ENCODE data around the gene MEA1. TPM values are rescaled to one million over a fixed set of nuclear protein-coding genes. Genes with fewer than 3 reads are reported as not detected.
"Not testable (repeated sequence)": the region's sequence is repeated elsewhere in the genome, so short reads cannot be mapped to it uniquely, and the experiment has no call there.

Gene MEA1
- total and polyA plus RNA-seq, 4 experiments from 2014 or later = 36.2 to 110 (median 60.5) TPM

DNA sequence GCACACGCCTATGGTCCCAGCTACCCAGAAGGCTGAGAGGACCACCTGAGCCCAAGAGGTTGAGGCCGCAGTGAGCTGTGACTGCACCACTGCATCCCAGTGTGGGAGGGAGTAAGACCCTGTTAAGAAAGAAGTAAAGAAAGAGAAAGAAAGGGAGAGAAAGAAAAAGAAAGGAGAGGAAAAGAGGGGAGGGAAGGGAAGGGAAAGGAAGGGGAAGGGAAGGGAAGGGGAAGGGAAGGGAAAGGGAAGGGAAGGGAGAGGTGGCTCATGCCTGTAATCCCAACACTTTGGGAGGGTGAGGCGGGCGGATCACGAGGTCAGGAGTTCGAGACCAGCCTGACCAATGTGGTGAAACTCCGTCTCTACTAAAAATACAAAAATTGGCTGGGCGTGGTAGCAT, 27.7 kb upstream of the MEA1 start:
- intact Hi-C loops (cut with micrococcal nuclease); H3K4me3 Mint-ChIP-seq; H3K27me3 ChIP-seq (ENCODE audit: insufficient read depth, low read length); H3K27ac Mint-ChIP-seq; H3K4me1 ChIP-seq (ENCODE audit: insufficient read depth, low read length); H3K9me3 Mint-ChIP-seq; H3K27me3 Mint-ChIP-seq; CTCF ChIA-PET (ENCODE audit: partially characterized antibody); H3K27ac ChIP-seq (ENCODE audit: low read depth, low read length); DNase-seq; H3K4me3 ChIP-seq (ENCODE audit: low read length in 2 of 2); POLR2A ChIA-PET (ENCODE audit: partially characterized antibody); H3K9me3 ChIP-seq (ENCODE audit: control insufficient read depth in 1 of 2, low read length in 2 of 2); H3K4me1 Mint-ChIP-seq: not testable (repeated sequence)
- peaks cover 45% of the 10 kb centered on the region for H3K36me3 ChIP-seq (ENCODE audit: insufficient read depth, low read length)
- peaks cover 29 to 57% of the 10 kb centered on the region in 2 donors for H3K36me3 Mint-ChIP-seq

DNA sequence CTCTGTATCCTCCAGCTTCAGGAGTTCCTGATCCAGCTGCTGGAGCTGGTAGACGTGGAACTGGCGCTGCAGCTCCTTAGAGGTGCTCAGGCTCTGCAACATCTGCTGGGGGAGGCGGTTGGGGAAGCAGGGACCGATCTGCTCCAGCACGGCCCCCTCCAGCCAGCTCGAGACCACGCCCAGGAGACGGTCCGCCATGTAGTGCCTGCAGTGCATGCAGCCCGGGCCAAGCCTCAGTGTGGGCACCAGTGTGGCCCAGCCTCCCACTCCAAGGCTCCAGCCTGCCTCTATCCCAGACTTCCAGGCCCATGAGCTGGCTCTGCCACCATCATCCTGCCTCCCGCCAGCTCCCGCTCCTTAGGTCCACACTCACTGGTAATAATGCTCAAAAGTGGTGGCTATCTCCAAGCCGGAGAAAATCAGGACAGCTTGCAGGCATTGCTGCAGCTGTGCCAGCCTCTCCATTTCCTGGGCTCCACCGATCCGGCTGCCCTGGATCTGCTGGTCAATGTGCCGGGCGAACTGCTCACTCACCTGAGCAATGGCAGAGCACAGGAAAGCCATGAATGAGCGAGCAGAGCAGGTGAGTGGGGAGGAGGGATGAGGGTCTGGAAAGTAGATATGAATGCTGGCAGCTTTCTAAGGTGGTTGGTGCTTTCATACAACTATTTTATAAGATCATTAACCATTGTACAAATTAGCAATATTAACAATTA, 27.0 kb upstream of the MEA1 start:
- H3K36me3 ChIP-seq (ENCODE audit: insufficient read depth, low read length) = peaks cover 42% of the 10 kb centered on the region

DNA sequence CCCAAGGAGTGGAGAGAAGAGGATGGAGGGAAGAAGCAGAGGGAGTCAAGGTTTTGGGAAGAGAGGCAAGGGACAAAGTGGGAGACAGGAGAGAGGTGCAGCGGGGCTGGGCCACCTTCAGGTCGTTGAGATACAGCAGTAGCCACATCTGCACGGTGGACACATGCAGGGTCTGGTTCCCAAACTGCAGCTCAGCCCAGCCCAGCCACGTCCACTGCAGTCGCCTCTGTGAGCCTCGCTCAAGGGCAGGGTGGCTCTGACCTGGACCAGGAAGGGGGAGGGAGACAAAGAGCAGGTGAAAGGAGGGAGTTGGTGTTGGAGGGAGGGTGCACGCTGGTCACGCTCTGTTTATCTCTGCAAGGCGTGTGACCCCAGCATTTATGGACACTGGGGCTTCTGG, 25.0 kb upstream of the MEA1 start:
- peaks cover 39% of the 10 kb centered on the region for H3K36me3 ChIP-seq (ENCODE audit: insufficient read depth, low read length)

More for the DNA sequence above, 27.0 kb upstream of the MEA1 start:
- Mint-ChIP-seq H3K27ac (peak overlapping the region in 1 of 7 donors; percentile 22), H3K4me3 (no peak overlapping the region), H3K27me3 (no peaks in the 10 kb centered on the region), H3K4me1 (no peaks in the 10 kb centered on the region), H3K36me3 (peaks cover 26 to 52% of the 10 kb centered on the region in 2 donors), H3K9me3 (no peaks in the 10 kb centered on the region)
- H3K9me3 ChIP-seq (ENCODE audit: control insufficient read depth in 1 of 2, low read length in 2 of 2) = no peaks in the 10 kb centered on the region
- no peak overlapping the region for H3K27ac ChIP-seq (ENCODE audit: low read depth, low read length)
- no peaks in the 10 kb centered on the region for H3K4me1 ChIP-seq (ENCODE audit: insufficient read depth, low read length)
- H3K4me3 ChIP-seq (ENCODE audit: low read length in 2 of 2) = no peak overlapping the region
- POLR2A ChIA-PET (ENCODE audit: partially characterized antibody) = no interaction called here
- intact Hi-C loops (cut with micrococcal nuclease) = no loop called here
- CTCF ChIA-PET (ENCODE audit: partially characterized antibody) = no interaction called here
- no peak for DNase-seq
- H3K27me3 ChIP-seq (ENCODE audit: insufficient read depth, low read length) = no peaks in the 10 kb centered on the region

DNA sequence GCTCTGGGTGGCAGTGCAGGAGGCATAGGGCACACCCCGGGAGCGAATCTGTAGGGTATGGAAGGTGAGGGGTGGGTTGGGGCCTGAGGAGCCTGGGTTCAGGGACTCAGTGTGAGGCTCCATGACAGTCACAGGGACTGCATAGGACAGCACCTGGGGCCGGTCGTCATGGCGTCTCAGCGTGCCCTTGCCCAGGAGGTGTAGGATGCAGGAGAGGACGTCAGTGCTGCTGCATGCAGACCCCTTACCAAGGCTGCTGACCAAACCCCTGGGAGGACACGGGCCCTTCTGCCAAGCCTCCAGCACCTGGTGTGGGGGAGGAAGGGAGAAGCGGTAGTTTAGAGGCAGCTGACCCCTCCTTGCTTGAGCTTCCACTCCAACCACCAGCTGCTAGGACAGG, 24.0 kb upstream of the MEA1 start:
- H3K4me1 ChIP-seq (ENCODE audit: insufficient read depth, low read length) = no peaks in the 10 kb centered on the region
- no peak overlapping the region for H3K4me3 ChIP-seq (ENCODE audit: low read length in 2 of 2)
- Mint-ChIP-seq H3K36me3 (peaks cover 21 to 53% of the 10 kb centered on the region in 2 donors), H3K27me3 (no peaks in the 10 kb centered on the region), H3K27ac (peak overlapping the region in 1 of 7 donors; percentile 46), H3K4me3 (no peak overlapping the region), H3K4me1 (peaks cover 0 to 6% (median under 1%) of the 10 kb centered on the region in 4 donors), H3K9me3 (no peaks in the 10 kb centered on the region)
- H3K27me3 ChIP-seq (ENCODE audit: insufficient read depth, low read length) = no peaks in the 10 kb centered on the region
- no peaks in the 10 kb centered on the region for H3K9me3 ChIP-seq (ENCODE audit: control insufficient read depth in 1 of 2, low read length in 2 of 2)
- peaks cover 32% of the 10 kb centered on the region for H3K36me3 ChIP-seq (ENCODE audit: insufficient read depth, low read length)
- DNase-seq = no peak
- H3K27ac ChIP-seq (ENCODE audit: low read depth, low read length) = no peak overlapping the region
- intact Hi-C loops (cut with micrococcal nuclease) = no loop called here
- ChIA-PET POLR2A (ENCODE audit: partially characterized antibody) (no interaction called here), CTCF (ENCODE audit: partially characterized antibody) (no interaction called here)

More for the DNA sequence above, 25.0 kb upstream of the MEA1 start:
- H3K27me3 Mint-ChIP-seq = no peaks in the 10 kb centered on the region
- Histone ChIP-seq H3K27ac (ENCODE audit: low read depth, low read length) (no peak overlapping the region), H3K9me3 (ENCODE audit: control insufficient read depth in 1 of 2, low read length in 2 of 2) (no peaks in the 10 kb centered on the region), H3K27me3 (ENCODE audit: insufficient read depth, low read length) (no peaks in the 10 kb centered on the region), H3K4me1 (ENCODE audit: insufficient read depth, low read length) (no peaks in the 10 kb centered on the region), H3K4me3 (ENCODE audit: low read length in 2 of 2) (no peak overlapping the region)
- H3K27ac Mint-ChIP-seq = peak overlapping the region in 2 of 7 donors; percentile 46 to 79
- intact Hi-C loops (cut with micrococcal nuclease) = no loop called here
- POLR2A ChIA-PET (ENCODE audit: partially characterized antibody) = interaction anchor here (0.7 to 1.2 kb wide), 3 partner anchors 17 to 586 kb away, joined by 3 to 5 read pairs (median 4); partner anchors contain the start of gene RRP36
- H3K4me1 Mint-ChIP-seq = no peaks in the 10 kb centered on the region
- H3K4me3 Mint-ChIP-seq = no peak overlapping the region
- peaks cover 24 to 55% of the 10 kb centered on the region in 2 donors for H3K36me3 Mint-ChIP-seq
- CTCF ChIA-PET (ENCODE audit: partially characterized antibody) = no interaction called here
- no peaks in the 10 kb centered on the region for H3K9me3 Mint-ChIP-seq
- no peak for DNase-seq

DNA sequence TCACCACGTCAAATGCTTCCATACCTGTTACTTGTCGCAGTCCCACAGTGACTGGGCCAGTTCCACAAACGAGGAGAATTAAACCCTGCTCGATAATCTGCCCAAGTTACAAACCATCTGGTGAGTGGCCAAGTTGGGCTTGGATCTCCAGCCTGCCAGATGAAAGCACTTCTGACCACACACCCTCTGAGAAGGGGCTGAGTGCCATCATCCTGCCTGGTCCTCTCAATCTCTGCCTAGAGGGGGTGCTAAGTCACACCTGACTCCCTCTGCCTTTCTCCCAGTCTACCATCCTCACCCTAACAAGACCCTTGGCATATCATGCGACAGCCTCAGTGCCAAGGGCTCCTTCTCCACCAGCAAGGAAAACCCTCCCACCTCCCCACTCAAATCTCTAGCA, 23.5 kb upstream of the MEA1 start:
- H3K36me3 ChIP-seq (ENCODE audit: insufficient read depth, low read length) = peaks cover 36% of the 10 kb centered on the region
- no peak for DNase-seq
- intact Hi-C loops (cut with micrococcal nuclease) = no loop called here
- peaks cover 17 to 50% of the 10 kb centered on the region in 2 donors for H3K36me3 Mint-ChIP-seq
- H3K4me1 ChIP-seq (ENCODE audit: insufficient read depth, low read length) = no peaks in the 10 kb centered on the region
- no peak overlapping the region for H3K4me3 Mint-ChIP-seq
- no peaks in the 10 kb centered on the region for H3K9me3 Mint-ChIP-seq
- no peaks in the 10 kb centered on the region for H3K9me3 ChIP-seq (ENCODE audit: control insufficient read depth in 1 of 2, low read length in 2 of 2)
- H3K4me1 Mint-ChIP-seq = peaks cover 0 to 6% (median under 1%) of the 10 kb centered on the region in 4 donors
- CTCF ChIA-PET (ENCODE audit: partially characterized antibody) = no interaction called here
- no peak overlapping the region for H3K27ac ChIP-seq (ENCODE audit: low read depth, low read length)
- H3K27me3 ChIP-seq (ENCODE audit: insufficient read depth, low read length) = no peaks in the 10 kb centered on the region
- H3K4me3 ChIP-seq (ENCODE audit: low read length in 2 of 2) = no peak overlapping the region
- peak overlapping the region in 2 of 7 donors; percentile 46 to 54 for H3K27ac Mint-ChIP-seq
- H3K27me3 Mint-ChIP-seq = no peaks in the 10 kb centered on the region
- POLR2A ChIA-PET (ENCODE audit: partially characterized antibody) = no interaction called here

DNA sequence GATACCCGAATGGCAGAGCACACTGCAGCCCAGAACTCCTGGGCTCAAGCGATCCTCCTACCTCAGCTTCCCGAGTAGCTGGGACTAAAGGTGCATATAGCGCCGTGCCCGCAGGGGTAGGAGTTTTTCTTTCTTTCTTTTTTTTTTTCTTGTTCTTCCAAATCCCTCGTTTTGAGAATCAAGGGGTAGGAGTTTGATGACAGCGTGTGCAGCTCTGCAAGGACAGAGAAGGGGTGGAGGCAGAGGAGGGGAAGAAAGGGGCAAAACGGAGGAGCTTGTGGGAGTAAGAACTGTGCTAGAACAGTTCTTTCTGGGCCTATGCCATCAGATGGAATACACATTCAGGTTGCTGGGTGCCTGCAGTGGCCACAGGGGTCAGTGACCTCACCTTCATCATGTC, 23.0 kb upstream of the MEA1 start:
- POLR2A ChIA-PET (ENCODE audit: partially characterized antibody) = interaction anchor here (1.4 kb wide), 1 partner anchor 22 kb away, joined by 4 read pairs; the partner anchor contains the start of gene KLHDC3
- no peaks in the 10 kb centered on the region for H3K4me1 ChIP-seq (ENCODE audit: insufficient read depth, low read length)
- H3K27ac Mint-ChIP-seq = peak overlapping the region in 1 of 7 donors; percentile 36
- peaks cover 20 to 53% of the 10 kb centered on the region in 2 donors for H3K36me3 Mint-ChIP-seq
- H3K27me3 ChIP-seq (ENCODE audit: insufficient read depth, low read length) = no peaks in the 10 kb centered on the region
- intact Hi-C loops (cut with micrococcal nuclease) = no loop called here
- no peak overlapping the region for H3K27ac ChIP-seq (ENCODE audit: low read depth, low read length)
- no peak overlapping the region for H3K4me3 ChIP-seq (ENCODE audit: low read length in 2 of 2)
- H3K9me3 ChIP-seq (ENCODE audit: control insufficient read depth in 1 of 2, low read length in 2 of 2) = no peaks in the 10 kb centered on the region
- no peak overlapping the region for H3K4me3 Mint-ChIP-seq
- H3K4me1 Mint-ChIP-seq = peaks cover 0 to 6% (median under 1%) of the 10 kb centered on the region in 4 donors
- H3K9me3 Mint-ChIP-seq = peaks cover 0 to under 1% (median 0%) of the 10 kb centered on the region in 8 donors
- no peaks in the 10 kb centered on the region for H3K27me3 Mint-ChIP-seq
- peaks cover 38% of the 10 kb centered on the region for H3K36me3 ChIP-seq (ENCODE audit: insufficient read depth, low read length)
- CTCF ChIA-PET (ENCODE audit: partially characterized antibody) = interaction anchor here (2.1 kb wide), 1 partner anchor 17 kb away, joined by 5 read pairs; the partner anchor contains the start of gene CUL7
- no peak for DNase-seq

DNA sequence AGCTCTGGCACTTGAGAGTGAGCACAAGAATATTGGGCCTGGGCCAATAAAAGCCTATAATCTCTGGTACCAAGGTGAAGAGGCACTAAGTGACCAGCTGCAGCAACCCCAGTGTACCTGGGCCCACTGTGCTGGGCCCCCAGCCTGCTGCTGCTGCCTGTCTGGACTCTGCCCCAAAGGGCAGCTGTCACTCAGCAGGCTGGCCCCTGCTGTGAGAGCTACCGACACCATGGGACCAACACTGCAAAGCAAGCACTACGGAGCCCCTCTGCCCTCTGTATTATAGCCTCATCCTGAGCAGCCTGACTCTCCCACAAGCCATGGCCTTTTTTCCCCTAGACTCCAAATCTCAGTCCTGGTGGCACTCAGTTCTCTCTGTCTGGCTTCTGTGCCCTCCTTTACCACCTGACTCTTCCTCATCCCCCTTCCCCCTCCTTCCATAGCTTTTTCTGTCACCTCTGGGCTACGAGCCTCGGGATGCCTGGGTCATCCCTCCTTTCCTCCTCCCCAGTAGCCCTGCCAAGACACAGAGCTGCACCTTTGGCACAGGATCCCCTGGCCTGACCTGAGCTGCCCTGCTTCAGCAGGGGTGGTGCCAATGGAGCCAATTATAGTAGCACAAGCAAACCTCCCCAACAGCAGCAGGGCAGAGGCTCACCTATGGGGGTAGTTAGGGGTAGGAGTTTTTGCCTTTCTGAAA, 21.9 kb upstream of the MEA1 start:
- Mint-ChIP-seq H3K36me3 (peaks cover 22 to 52% of the 10 kb centered on the region in 2 donors), H3K27me3 (no peaks in the 10 kb centered on the region), H3K9me3 (peaks cover 0 to 2% (median 0%) of the 10 kb centered on the region in 8 donors), H3K27ac (peak overlapping the region in 3 of 7 donors; percentile 29 to 50 (median 40)), H3K4me1 (peaks cover 0 to 6% (median under 1%) of the 10 kb centered on the region in 4 donors), H3K4me3 (no peak overlapping the region)
- no peak for DNase-seq
- H3K27me3 ChIP-seq (ENCODE audit: insufficient read depth, low read length) = no peaks in the 10 kb centered on the region
- no peaks in the 10 kb centered on the region for H3K9me3 ChIP-seq (ENCODE audit: control insufficient read depth in 1 of 2, low read length in 2 of 2)
- H3K4me3 ChIP-seq (ENCODE audit: low read length in 2 of 2) = no peak overlapping the region
- intact Hi-C loops (cut with micrococcal nuclease) = no loop called here
- ChIA-PET POLR2A (ENCODE audit: partially characterized antibody) (interaction anchor here (1.4 to 2.0 kb wide), 2 partner anchors 21 to 23 kb away, joined by 4 to 5 read pairs; partner anchors contain the start of genes KLC4, KLHDC3 and MRPL2), CTCF (ENCODE audit: partially characterized antibody) (interaction anchor here (2.1 kb wide), 1 partner anchor 18 kb away, joined by 5 read pairs; the partner anchor contains the start of gene CUL7)
- no peak overlapping the region for H3K27ac ChIP-seq (ENCODE audit: low read depth, low read length)
- peaks cover 38% of the 10 kb centered on the region for H3K36me3 ChIP-seq (ENCODE audit: insufficient read depth, low read length)
- H3K4me1 ChIP-seq (ENCODE audit: insufficient read depth, low read length) = no peaks in the 10 kb centered on the region

All from CD4-positive, alpha-beta memory T cell (primary cell).